Coronary artery (tissue), 2 donors: Measurements from ENCODE around the gene ZNF155.

Experiments
- DNase-seq: peaks from one replicate; pipeline ENCODE4 v3.0.0-alpha.2; 2017; ENCODE audit warnings: low spot score
- H3K27ac ChIP-seq, 2 donors: fragments of 200-600 bp; sonication (generic); one replicate each; pipeline ENCODE4 v1.5.1; 2016 to 2019
- H3K4me3 ChIP-seq: fragments of 200-600 bp; sonication (generic); 2 replicates; pipeline ENCODE4 v1.5.1; 2016; ENCODE audit warnings: mild to moderate bottlenecking, moderate library complexity
- TF ChIP-seq, protein P1 (sequence below): fragments of 200-600 bp; sonication (generic); IDR thresholded peaks from one replicate; pipeline ENCODE4 v1.5.1; 2019; ENCODE audit warnings: antibody characterized with exemption

ZNF155 gene

DNA sequence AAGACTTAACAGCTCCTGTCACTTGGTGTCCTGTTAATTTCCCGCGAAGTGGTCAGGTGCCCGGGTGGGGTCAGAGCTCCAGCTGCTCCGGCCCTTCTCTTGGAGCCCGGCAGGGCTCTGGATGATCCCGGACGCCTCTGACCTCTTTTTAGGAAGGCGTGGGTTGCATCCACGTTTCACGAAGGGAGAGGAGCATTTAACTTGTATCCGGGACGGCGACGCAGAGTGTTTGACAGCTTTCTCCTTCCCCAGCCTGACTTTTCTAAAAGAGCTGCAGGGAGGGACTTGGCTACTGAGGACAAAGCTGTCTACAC is 656 bp downstream of the ZNF155 start:
- Histone ChIP-seq H3K4me3 (peak overlapping the region; percentile 81), H3K27ac (peak overlapping the region; percentile 67 to 87)
- DNase-seq, result no peak
- TF ChIP-seq, protein P1, sequence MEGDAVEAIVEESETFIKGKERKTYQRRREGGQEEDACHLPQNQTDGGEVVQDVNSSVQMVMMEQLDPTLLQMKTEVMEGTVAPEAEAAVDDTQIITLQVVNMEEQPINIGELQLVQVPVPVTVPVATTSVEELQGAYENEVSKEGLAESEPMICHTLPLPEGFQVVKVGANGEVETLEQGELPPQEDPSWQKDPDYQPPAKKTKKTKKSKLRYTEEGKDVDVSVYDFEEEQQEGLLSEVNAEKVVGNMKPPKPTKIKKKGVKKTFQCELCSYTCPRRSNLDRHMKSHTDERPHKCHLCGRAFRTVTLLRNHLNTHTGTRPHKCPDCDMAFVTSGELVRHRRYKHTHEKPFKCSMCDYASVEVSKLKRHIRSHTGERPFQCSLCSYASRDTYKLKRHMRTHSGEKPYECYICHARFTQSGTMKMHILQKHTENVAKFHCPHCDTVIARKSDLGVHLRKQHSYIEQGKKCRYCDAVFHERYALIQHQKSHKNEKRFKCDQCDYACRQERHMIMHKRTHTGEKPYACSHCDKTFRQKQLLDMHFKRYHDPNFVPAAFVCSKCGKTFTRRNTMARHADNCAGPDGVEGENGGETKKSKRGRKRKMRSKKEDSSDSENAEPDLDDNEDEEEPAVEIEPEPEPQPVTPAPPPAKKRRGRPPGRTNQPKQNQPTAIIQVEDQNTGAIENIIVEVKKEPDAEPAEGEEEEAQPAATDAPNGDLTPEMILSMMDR, result no peak

GRCh38 chr19:43997631-43998290 is 13.8 kb downstream of the ZNF155 start:
- H3K4me3 ChIP-seq, result no peak overlapping the region
- DNase-seq, result no peak
- no peak overlapping the region for H3K27ac ChIP-seq
- TF ChIP-seq, protein P1, result no peak

- TF ChIP-seq, protein P1, result no peak
- Histone ChIP-seq H3K4me3 (peak overlapping the region; percentile 80), H3K27ac (peak overlapping the region; percentile 29 to 76)
- no peak for DNase-seq
These were observed 18.2 kb downstream of the ZNF155 start for GRCh38 chr19:44002212-44002565.

- TF ChIP-seq, protein P1, result no peak
- peak within 1 kb of the TSS; percentile 80 for H3K4me3 ChIP-seq
- DNase-seq, result peak; percentile 94
- peak within 1 kb of the TSS; percentile 29 to 76 for H3K27ac ChIP-seq
These were observed 18.8 kb downstream of the ZNF155 start, which contains the start of gene ZNF230 for GRCh38 chr19:44002566-44003460. Gene ZNF230, plus strand, starts transcription at chr19:44002957. Its CDS starts 4,122 bp downstream, at chr19:44007079.

DNA sequence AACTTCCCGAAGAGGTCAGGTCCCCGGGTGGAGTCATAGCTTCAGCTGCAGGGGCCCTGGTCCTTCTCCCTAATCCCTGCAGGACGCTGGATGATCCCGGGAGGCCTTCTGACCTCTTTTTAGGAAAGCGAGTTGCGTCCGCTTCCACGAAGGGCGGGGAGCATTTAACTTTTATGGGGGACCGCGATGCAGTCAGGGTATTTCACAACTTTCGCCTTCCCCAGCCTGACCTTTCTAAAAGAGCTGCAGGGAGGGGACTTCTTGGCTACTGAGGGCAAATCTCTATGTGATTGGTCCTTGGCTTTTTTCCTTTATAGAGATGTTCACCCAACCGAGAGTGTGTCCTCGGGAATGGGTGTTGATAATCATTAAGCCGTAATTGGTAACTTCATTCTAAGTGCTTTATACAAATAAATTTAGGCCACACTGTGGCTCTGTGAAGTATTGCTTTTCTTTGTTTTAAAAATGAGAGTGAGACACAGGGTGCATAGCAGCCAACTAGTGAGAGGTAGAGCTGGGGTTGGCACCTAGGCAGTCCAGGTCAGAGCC is 19.5 kb downstream of the ZNF155 start:
- TF ChIP-seq, protein P1, result no peak
- DNase-seq, result no peak
- Histone ChIP-seq H3K4me3 (peak overlapping the region; percentile 80), H3K27ac (peak overlapping the region; percentile 29 to 76)

GRCh38 chr19:44005973-44006372 is 22.0 kb downstream of the ZNF155 start:
- TF ChIP-seq, protein P1, result no peak
- no peak overlapping the region for H3K27ac ChIP-seq
- H3K4me3 ChIP-seq, result no peak overlapping the region
- DNase-seq, result no peak
